BE2C (cell line): ENCODE data around the gene DKK3.

Source experiments
- DNase-seq: peaks from one replicate; pipeline ENCODE4 v3.0.0-alpha.2; 2020
- H3K27me3 ChIP-seq: fragments of 250-450 bp; sonication (Bioruptor Pico); 2 replicates; pipeline ENCODE4 v1.5.1; 2020; ENCODE audit warnings: mild to moderate bottlenecking
- H3K36me3 ChIP-seq: fragments of 250-450 bp; sonication (Bioruptor Pico); 2 replicates; pipeline ENCODE4 v1.5.1; 2020; ENCODE audit warnings: mild to moderate bottlenecking
- H3K4me1 ChIP-seq: fragments of 250-450 bp; sonication (Bioruptor Pico); 2 replicates; pipeline ENCODE4 v1.5.1; 2020
- H3K4me3 ChIP-seq: 2 replicates; pipeline ENCODE4 v1.5.1; 2011; ENCODE audit warnings: low read depth, low read length
- H3K9me3 ChIP-seq: fragments of 250-450 bp; sonication (Bioruptor Pico); 2 replicates; pipeline ENCODE4 v1.5.1; 2020
- CTCF ChIP-seq: IDR thresholded peaks from 2 replicates; pipeline ENCODE4 v1.5.1; 2012; ENCODE audit warnings: mild to moderate bottlenecking, low read depth, low read length

DKK3 gene

GRCh38 chr11:11992257-11993212 lies 15.9 kb downstream of the DKK3 start:
- TF ChIP-seq CTCF = no peak
- Histone ChIP-seq H3K27me3 (no peaks in the 10 kb centered on the region), H3K4me1 (peaks cover 21% of the 10 kb centered on the region), H3K36me3 (no peaks in the 10 kb centered on the region), H3K4me3 (no peak overlapping the region), H3K9me3 (no peaks in the 10 kb centered on the region)
- DNase-seq = no peak

GRCh38 chr11:11989774-11990744 lies 18.4 kb downstream of the DKK3 start:
- Histone ChIP-seq H3K4me3 (no peak overlapping the region), H3K4me1 (peaks cover 10% of the 10 kb centered on the region), H3K9me3 (no peaks in the 10 kb centered on the region), H3K36me3 (no peaks in the 10 kb centered on the region), H3K27me3 (no peaks in the 10 kb centered on the region)
- no peak for DNase-seq
- TF ChIP-seq CTCF = no peak

- H3K9me3 ChIP-seq = no peaks in the 10 kb centered on the region
- H3K4me1 ChIP-seq = peaks cover 6% of the 10 kb centered on the region; the same call in 1 of the 2 replicates
- H3K27me3 ChIP-seq = no peaks in the 10 kb centered on the region
- no peaks in the 10 kb centered on the region for H3K36me3 ChIP-seq
- H3K4me3 ChIP-seq = no peak overlapping the region
- TF ChIP-seq CTCF = no peak
- no peak for DNase-seq
These were observed 19.7 kb downstream of the DKK3 start for GRCh38 chr11:11988681-11989261.

- Histone ChIP-seq H3K27me3 (no peaks in the 10 kb centered on the region), H3K9me3 (no peaks in the 10 kb centered on the region), H3K4me1 (0 out of 2 replicates have a peak, but pooled peaks cover 3% of the 10 kb centered on the region), H3K4me3 (no peak overlapping the region), H3K36me3 (no peaks in the 10 kb centered on the region)
- no peak for DNase-seq
- no peak for TF ChIP-seq CTCF
These were observed 20.3 kb downstream of the DKK3 start for GRCh38 chr11:11988099-11988651.

GRCh38 chr11:11987503-11988022 lies 20.9 kb downstream of the DKK3 start:
- no peak for DNase-seq
- no peaks in the 10 kb centered on the region for H3K9me3 ChIP-seq
- H3K27me3 ChIP-seq = no peaks in the 10 kb centered on the region
- no peaks in the 10 kb centered on the region for H3K36me3 ChIP-seq
- TF ChIP-seq CTCF = no peak
- H3K4me3 ChIP-seq = no peak overlapping the region
- 0 out of 2 replicates have a peak, but pooled peaks cover 3% of the 10 kb centered on the region for H3K4me1 ChIP-seq
